ENCODE measurements around the gene PAQR6.

PAQR6 gene

DNA sequence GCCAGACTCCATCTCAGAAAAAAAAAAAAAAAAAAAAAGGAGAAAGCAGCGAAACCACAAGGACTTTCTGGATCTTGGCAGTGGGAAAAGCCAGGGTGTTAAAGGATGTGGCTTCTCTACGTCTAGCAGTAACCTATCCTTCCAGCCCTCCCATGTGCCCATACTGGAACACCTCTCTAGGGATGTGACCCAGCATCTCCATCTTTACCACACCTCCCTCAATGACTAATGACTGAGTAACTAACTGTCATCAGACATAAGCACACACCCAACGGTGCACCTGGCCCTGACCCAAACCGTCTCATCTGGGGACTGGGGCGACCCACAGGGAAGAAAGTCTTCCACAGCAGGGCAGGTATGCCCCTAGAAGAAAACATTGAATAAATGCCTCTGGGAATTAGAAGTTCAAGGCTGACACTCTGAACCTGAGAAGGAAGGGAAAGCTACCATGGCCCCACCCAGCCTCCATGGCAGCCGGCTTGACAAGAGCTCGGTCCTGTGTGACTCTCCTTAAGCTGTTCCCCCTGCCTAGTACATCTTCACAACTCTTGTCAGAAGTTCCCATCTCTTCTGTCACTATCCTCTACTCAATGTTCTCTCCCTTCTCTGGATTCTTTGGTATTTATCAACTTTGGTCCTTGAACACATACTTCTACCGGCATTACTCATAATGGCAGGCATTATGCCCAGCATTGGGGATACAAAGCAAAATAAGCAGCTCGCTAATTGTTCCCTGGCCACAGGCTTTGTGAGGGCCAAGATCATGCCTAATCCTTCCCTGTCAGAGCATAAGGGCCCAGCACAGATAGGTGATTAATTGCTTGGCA lies 14.8 kb upstream of the PAQR6 start:
- DNase-seq: no peak

DNA sequence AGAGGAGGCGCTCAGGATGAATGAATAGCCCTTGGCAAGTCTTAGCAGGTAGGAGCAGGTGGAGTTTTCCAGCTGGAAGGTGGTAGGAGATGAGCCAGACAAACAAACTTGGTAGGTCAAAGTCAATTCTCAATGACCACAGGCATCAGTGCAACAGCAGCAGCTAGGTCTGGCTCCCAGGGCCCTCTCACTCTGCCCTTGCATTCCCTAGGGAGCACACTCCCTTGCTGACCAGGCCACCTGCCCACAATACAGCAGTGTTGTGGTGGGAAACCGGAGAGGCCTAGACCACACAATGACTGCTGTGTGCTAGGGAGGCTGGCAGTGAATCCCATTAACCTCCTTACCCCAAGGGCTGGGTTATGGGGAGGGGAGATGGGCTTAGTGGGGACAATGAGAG lies 13.0 kb upstream of the PAQR6 start:
- no peak for DNase-seq

DNA sequence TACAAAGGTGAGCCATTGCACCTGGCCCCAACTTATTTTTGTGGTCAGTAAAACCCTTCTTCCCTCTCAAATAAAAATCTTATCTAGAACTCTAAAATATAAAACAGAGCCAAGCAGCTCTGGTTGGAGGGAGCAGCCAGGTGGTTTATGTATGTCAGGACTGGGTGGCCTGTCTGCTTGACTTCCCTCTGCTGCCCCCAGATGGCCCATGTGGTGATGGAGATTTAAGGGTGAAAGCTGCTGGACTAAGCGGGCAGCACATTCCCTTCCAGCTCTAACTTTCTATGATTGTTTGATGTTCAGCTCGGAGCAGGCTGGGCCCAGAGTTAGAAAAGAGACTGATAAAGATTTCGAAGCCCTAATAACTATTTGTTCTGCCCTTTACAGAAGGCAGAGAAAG lies 11.9 kb upstream of the PAQR6 start:
- DNase-seq: no peak

DNA sequence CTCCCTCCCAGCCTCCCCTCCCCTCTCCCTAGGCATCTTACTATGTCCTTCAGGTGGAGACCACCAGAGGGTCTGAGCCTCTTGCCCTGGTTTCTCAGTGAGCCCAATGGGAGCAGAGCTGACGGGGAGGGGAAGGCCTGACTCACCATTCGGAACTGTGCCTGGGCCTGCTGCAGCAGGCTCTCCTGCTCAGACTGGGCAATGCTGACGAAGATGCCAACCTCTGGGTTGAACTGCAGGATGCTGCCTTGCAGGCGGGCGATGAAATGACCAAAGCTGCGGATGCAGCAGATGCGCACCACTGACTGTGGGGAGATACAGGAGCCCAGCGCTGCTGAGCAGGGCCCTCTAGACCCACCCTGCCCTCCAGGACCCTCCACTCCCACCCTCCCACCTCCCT lies 11.0 kb upstream of the PAQR6 start:
- no peak for DNase-seq

DNA sequence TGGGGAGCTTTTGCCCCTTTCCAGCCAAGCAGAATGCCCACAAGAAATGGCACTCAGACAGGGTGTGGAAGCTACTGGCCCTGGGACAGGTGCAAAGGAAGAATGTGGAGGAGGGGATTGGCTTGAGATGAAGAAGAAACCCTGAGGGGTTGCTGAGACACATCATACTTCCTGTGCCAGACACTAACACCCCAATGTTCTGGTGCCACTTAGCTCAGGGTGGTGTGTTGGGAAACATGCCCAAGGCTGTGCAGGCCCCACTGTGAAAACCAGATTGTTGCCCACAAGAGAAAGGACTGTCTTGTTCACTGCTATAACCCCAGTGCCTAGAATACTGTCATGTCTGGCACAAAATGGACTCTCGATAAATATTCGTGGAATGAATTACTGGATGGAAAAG lies 9.9 kb upstream of the PAQR6 start:
- no peak for DNase-seq

DNA sequence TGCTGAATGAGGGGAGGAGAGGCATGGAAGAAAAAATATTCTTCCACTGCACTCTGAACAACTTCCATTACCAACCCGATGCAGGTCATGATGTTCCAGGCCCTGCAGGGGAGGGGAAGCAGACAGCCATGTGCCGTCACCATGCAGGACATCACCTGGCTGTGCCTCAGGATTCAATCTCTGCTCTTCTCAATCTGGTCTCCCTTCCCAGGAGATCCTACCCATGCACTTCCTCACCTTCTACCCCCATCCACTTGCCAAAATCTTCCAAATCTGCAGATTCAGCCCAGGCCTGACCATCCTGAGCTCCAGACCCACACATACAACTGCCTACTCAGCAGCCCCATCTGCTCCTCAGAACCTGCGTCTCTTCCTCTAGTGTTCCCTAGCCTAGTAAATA lies 5.8 kb upstream of the PAQR6 start:
- DNase-seq: no peak

DNA sequence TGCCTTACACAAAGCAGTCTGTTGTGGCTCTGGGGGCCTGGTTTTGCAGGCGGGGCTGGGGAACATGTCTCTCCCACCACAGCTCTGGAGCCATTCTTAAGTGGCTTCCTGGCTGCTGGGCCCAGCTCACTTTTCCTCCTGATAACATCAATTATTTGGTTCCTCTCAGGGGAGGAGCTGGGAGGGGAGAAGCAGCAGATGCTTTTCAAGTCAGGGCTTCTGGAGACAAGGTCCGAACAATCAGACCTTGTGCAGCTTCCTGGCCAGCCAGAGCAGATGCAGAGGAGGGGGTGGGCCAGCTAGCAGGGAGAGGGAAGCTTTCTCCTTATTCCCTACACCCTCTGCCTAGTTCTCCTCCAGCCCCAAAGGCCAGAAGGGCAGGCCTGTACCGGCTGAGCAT lies 3.7 kb upstream of the PAQR6 start:
- DNase-seq: no peak

DNA sequence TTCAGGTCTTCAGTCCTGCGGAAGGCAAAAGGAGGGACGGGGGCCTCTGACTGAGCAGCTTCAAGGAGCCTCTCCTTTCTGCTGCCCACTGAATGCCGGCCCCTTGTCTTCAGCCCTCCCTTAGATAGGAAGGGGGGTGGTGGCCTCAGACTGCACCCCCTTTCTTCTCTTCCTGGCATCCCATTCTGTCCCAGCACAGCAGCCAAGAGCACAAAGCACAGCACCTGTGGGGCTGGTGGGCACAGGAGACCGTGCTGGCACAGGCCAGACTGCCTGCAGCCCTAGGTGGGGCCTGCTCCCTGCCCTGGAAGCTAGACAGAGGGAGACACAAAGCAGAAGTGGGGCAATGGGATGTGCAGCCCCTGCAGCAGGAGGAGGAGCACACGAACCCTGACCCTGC lies 1.7 kb upstream of the PAQR6 start:
- no peak for DNase-seq

DNA sequence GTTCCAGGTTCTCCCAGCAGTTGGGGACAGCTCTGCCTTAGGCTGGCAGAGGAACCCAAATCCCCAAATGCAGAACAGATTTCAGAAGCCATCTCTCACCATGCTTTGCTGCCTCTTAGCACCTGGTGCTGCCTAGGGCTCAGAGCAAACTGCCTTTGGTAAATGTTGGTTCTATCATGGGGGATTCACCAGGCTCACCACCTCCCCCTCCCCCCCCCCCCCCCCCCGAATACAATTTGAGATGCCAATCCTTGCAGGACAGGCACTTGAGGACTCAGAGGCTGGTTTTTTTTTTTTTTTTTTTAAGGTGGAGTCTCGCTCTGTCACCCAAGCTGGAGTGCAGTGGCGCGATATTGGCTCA lies 447 bp upstream of the PAQR6 start:
- DNase-seq: no peak

DNA sequence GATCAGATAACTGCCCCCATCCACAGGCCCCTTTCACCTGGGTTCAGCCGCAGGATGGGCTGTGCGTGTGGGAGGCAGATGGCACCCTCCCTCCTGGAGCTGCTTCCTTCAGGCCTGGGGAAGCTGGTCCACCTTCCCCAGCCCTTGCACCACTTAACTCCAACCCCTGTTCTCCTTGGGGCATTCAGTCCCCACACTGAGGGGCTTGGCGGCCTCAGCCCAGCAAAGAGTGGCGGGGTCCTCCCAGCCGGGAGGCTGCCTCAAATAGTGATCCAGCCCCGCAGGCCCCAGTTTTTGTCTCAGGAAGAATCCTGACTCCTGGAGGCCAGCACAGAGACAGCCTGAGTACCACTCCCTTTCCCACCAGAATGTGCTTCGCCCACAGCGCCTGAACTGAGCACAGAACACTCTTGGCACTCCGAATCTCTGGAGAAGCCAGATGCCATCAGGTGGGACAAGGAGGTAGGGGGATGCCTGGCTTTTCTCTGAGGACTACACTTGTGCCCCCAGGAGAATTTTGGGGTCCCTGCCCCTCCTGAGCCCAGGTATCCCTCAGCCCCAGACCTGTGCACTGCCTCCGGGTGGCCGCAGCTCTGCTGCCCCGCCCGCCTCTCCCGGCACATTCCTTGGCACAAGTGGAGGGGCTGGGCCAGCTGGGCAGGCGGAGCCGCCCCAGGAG lies 936 bp downstream of the PAQR6 start:
- no peak for DNase-seq

DNA sequence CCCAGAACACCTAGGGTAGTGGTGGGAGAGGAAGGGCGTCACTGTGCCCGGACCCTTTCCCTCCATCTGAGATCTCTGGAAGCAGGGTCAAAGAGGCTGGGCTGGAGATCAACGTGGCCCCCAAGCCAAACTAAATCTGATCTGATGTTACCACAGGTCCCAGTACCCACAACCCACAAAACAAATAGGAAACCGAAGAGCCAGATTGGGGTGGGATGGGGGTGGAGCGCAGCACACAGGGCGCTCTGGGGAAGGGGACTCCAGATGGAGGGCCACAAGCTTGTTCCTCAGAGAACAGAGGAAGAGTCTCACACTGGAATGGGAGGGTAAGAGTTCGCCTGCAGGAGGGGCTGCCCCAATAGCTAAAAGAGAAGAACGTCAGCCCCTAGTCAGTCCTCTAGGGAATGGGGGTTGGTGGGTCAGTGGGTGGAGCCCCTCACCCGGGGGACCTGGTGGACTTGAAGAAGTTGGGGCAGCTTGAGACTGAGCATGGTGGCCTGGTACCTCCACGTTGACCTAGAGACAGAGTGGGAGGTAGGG lies 1.5 kb downstream of the PAQR6 start:
- no peak for DNase-seq

DNA sequence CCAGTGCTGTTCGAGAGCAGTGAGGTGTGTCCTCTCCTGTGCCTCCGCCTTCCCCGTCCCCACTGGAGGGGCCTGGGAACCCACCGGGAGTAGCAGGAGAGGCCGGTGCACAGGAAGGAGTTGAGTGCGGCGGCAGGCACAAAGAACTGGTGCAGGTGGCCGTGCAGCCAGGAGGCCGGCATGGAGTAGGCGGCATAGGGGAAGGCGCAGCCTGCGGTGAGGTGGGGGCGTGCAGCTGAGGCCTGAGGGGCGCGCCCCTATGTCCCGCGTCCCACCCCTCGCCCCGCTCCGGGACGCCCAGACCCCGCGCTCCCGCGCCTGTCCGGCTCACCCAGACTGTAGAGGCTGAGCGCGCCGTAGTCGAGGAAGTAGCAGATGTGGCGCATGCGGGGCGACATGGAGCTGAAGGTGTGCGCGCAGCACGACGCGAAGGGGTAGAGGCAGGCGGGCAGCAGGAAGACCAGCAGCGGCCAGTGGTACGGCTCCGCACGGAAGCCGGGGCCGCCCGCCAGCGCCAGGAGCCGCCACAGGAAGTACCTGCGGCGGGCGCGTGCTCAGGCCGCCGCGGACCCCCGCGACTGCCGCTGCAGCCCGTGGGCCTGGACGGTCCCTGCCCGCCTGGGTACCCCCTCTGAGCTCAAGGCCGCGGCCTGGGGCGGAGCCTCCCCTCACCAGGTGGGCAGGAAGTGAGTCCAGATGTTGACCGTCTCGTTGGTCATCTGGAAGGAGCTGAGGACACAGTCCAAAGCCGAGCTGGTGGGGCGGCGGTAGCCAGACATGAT lies 2.2 kb downstream of the PAQR6 start:
- peak; percentile 30 for DNase-seq

DNA sequence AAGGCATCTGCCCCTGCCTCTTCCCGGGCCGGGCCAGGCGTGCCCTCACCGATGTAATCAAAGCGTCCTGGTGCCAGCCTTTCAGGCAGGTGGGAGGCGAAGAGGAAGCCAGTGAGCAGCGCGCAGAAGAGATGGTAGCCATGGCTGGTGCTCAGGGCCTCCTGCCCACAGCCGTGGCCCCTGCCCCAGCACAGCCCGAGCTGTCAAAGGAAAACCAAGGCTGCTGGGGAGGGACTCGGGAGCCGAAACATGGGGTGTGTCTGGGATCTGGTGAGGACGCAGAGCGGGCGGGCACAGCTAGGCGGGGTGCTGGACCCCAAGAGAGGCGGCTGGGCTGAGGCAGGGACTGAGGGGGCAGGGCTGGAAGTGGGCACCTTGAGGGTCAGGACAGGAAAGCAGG lies 3.1 kb downstream of the PAQR6 start:
- DNase-seq: no peak

DNA sequence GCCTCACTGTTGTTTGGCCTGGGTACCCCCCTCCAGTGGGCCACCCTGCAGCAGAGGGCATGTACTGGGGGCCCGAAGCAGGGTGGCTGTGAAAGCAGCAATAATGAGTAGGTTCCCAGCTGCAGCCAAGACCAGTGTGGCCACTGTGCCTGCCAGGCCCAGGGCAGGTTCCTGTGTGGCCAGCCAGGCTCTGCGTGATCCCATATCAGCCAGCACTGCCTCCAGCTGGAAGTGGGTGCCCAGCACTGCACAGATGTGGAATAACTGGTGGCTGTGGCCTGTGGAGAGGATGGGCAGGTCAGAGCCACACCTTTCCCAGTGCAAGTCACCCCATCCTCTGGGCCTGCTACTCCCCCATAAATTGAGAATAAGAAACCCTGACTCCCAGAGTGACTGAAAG lies 3.7 kb downstream of the PAQR6 start:
- no peak for DNase-seq

DNA sequence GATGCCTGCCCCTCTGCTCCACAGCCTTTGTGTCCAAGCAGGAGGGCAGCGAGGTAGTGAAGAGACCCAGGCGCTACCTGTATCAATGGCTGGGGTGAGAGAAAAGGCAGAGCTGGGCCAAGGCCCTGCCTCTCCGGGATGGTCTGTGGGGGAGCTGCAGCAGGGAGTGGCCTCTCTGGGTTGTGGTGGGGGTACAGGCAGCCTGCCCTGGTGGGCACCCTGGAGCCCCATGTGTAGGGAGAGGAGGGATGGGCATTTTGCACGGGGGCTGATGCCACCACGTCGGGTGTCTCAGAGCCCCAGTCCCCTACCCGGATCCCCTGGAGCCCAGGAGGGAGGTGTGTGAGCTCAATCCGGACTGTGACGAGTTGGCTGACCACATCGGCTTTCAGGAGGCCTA lies 5.1 kb downstream of the PAQR6 start:
- DNase-seq: no peak

DNA sequence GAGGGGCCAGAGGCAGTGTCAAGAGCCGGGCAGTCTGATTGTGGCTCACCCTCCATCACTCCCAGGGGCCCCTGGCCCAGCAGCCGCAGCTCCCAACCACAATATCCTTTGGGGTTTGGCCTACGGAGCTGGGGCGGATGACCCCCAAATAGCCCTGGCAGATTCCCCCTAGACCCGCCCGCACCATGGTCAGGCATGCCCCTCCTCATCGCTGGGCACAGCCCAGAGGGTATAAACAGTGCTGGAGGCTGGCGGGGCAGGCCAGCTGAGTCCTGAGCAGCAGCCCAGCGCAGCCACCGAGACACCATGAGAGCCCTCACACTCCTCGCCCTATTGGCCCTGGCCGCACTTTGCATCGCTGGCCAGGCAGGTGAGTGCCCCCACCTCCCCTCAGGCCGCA lies 5.9 kb downstream of the PAQR6 start, which contains the start of gene BGLAP:
Gene BGLAP (plus strand): TSS at position 259 of the 400 bp plus-strand sequence. CDS start 48 bp downstream, at position 307.
- no peak for DNase-seq

DNA sequence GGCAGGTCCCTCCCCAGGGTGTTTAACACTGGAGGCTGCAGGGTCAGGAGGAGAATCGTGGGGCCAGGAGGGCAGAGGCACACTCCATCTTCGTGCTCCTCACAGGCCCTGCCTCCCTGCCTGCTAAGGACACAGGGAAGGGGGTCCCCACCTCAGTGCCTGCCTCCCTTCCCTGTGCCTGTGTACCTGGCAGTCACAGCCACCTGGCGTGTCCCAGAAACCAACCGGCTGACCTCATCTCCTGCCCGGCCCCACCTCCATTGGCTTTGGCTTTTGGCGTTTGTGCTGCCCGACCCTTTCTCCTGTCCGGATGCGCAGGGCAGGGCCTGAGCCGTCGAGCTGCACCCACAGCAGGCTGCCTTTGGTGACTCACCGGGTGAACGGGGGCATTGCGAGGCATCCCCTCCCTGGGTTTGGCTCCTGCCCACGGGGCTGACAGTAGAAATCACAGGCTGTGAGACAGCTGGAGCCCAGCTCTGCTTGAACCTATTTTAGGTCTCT lies 6.5 kb downstream of the PAQR6 start:
- DNase-seq: no peak

DNA sequence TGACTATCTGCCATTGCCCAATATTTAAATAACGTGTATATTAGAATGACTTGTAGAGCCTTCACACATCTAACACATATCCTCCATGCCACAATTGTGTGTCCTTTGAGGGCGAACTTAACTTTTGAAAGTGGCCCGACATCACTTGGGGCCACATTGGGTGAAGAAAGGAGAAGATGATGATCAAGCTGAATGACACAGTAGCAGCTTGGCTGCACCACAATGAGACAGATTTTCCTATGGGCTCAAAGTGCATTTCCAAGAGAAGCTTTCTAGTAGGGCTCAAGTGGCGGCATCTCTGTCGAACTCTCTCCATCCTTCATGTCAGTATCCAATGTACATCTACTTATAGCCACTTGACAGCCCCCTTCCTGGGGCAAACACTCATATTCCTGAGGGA lies 9.6 kb downstream of the PAQR6 start:
- no peak for DNase-seq

DNA sequence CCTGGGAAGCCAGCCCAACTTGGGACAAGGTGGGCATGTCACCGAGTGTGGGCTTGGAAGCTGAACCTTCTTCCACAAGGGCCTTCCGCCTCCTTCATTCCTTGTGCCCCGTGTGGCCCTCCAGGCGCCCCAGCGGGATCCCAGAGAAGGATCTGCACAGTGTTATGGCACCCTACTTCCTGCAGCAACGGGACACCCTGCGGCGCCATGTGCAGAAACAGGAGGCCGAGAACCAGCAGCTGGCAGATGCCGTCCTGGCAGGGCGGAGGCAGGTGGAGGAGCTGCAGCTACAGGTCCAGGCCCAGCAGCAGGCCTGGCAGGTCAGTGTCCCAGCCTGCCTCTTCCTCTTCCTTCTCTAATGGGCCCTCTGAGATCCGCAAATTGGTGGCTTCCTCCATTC lies 11.7 kb downstream of the PAQR6 start:
- no peak for DNase-seq

DNA sequence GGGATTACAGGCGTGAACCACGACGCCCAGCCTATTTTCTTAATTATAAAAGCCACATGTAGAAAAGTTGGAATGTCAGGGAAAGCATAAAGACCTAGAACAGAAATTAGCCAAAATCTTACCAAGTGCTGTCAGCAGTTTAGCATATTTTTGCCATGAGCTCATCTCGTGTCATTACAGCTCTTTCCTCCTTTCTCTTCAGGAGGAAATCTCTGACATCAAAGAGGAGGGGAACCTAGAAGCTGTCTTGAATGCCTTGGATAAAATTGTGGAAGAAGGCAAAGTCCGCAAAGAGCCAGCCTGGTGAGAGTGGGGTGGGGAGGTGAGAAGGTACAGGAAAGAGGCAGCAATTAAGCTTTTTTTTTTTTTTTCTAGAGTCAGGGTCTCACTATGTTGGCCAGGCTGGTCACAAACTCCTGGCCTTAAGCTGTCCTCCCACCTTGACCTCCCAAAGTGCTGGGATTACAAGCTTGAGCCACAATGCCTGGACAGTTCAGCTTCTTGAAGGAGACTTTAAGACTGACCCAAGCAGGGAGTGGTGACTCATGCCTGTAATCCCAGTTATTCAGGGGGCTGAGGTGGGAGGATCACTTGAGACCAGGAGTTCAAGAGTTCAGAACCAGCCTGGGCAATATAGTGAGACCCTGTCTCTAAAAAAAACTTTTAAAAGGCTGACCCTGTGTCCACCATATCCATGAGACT lies 14.3 kb downstream of the PAQR6 start:
- no peak for DNase-seq

DNA sequence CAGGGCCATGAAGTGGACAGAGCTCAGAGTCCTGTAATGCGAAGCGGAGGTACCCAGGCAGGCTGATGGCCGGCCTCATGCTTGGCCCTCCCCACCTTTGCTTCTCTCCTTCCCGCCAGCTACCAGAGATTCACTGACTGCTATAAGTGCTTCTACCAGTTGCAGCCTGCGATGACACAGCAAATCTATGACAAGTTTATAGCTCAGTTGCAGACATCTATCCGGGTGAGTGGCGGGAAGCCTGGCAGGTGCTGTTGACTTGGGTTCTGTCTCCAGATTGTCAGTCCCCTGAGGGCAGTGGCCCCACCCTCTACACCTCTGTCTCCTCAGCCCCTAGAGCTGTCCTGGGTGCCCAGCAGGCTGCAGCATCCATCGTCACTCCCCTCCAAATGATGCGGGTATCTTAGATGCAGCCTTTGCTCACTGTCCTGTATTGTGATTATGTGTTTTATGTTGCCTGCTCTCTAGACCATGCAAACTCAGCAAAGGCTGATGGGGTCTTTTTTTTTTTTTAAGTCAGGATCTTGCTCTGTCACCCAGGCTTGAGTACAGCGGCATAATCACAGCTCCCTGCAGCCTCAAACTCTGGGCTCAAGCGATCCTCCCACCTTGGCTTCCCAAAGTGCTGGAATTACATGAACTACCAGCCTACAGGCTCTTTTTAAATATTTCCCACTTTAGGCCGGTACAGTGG lies 15.5 kb downstream of the PAQR6 start:
- no peak for DNase-seq

DNA sequence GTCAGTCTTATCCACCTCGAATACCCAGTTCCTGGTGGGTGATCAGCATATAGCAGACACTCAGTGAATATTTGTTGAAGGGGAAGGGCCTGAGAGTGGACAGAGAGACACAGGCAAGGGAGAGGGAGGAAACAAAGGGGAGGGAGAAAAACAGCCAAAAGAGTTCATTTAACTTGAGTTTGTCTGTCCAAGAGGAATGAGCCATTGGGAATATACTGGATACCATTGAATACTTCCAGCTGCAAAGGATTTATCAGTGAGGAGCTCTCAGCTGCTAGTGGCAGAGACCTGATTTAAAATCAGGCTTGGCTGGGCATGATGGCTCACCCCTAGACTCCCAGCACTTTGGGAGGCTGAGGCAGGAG lies 17.4 kb downstream of the PAQR6 start:
- no peak for DNase-seq
